ENCODE data around the gene ITGB8.

ITGB8 gene

DNA sequence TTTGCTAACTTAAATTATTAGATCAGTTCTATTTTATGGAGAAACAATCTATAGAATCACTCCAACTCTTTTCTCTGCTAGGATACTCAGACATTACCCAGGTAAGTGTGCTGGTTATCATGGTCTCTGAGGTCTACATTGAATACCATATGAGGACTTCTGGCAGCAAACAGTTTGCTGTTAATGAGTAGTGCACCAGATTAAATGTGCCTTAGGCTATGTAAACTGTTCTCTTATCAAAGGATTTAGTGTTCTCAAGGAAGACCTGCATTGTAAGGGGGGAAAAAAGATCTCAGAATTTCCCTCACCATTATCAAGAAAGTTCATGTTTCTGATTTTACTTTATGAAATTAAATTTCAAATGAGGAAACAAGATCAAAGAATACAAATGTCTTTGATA lies 107.5 kb downstream of the ITGB8 start:
- no peak for DNase-seq

DNA sequence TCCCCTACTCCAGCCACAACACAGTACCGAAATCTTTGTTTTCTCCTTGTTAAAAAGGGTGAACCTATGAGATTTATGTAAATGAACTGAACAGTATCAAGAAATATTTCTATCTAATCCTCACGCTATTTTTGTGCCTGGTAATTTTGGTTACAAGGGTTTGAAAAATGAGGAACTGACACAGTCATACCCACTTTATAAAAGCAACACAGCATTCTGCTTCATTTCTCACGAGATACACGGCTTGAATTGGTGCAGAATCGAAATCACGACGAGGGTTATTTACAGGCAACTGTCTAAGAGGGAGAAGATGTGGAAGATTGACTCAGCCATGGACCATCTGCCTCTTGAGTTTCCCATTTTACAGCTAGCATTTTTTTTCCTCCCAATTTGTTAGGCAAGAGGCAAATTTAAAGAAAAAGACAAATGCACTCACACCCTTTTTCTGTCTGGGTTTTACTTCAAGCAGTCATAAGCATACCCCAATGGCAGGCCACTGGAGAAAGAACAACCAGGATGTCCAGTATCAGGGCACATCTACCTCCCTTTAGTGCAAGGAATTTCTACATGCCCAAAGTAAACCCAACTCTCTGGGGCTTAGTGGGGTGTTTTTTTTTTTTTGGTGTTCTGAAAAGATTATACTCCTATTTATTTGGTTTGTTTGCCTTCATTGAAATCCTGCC lies 108.1 kb downstream of the ITGB8 start:
- DNase-seq = no peak

DNA sequence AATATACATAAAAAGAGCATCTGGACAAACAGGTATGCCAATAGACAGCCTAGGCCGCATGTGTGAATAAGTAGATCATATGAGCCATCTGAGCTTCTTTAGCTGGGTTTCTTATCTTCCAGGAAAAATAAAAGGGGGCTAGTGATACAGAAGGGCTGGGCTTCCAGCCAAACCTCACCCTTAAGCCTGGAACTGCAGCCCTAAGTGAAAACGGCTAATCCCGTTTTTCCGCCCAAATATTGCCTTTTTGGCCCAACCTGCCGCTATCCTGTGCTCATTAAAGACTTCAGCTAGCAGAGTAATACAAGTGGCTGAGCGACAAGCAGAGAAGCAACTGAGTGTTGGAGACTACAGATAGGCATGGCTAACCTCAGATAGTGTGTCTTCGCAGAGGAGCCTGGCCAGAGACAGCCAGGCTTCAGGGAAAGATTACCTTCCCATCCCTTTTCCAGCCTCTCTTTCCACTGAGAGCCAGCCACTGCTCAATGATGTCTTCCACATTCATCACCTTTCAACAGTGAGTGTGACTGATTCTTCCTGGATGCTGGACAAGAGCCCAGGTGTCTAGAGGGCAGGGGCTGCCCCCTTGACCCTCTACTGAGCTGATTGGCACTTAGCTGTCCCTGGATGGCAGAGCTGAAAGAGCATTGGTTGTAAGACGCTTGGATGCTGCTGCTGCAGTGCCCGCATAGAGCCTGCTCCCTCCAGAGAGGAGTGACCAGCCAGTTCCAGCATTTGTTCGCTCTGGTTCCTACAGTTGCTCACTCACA lies 108.9 kb downstream of the ITGB8 start:
- no peak for DNase-seq

DNA sequence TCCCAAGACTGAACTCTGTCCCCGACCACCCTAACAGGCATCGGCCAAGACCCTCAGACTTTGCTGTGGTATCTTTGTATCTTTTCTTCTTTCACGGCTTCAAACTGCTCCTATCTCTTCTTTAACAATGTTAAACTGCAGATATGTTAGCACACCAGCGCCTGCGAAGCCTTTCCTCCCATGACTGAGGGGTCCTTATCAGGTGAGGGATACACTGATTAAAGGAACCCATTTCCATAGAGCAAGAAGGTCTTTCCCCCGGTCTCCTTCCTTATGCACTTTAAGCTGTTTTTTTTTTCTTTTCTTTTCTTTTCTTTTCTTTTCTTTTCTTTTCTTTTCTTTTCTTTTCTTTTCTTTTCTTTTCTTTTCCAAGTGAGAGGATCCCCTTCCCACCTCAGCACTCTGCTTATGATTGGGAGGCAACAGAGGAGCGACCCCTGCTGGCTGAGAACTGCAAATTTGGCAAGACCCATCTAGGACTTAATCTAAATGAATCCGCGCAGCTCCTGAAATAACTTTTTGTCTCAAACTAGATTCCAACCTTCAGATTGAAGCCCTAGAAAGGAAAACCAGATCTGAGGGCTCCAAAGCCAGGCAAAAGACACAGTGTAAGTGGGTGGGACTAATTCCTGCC lies 109.9 kb downstream of the ITGB8 start:
- DNase-seq = no peak

DNA sequence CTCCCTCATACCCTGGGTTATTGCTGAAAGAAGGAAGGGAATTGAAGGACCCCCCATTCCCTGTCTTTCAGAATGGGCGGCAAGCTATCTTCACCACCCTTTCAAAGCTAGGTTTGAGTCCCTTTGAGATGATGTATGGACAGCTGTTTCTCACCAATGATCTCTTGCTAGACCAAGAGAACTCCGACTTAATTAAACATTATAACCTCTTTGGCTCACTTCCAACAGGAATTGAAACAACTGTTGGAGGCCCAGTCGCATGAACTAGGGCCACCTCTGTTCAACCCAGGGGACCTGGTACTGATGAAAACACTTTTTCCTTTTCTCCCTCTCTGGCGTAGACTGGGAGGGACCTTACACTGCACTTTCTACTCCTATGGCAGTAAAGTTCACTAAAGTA lies 110.6 kb downstream of the ITGB8 start:
- no peak for DNase-seq

DNA sequence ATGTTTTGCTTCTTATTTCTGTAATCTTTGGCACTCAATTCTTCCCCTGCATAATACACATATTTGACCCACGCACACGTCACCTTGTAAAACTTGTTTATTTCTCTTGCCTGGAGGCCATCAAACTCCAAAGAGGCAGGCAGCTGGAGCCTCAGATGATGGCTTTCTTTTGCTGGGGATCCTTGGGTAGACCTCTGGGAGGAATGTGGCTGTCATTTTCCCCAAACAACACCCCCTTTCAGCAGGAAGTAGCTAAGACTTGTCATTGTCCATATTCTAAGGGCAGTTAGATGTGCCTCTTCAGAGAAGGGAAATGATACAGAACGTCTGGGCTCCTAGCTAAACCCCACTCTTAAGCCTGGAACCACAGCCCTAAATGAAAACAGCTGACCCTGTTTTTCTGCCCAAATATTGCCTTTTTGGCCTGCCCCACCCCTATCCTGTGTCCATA lies 111.3 kb downstream of the ITGB8 start:
- DNase-seq = no peak

DNA sequence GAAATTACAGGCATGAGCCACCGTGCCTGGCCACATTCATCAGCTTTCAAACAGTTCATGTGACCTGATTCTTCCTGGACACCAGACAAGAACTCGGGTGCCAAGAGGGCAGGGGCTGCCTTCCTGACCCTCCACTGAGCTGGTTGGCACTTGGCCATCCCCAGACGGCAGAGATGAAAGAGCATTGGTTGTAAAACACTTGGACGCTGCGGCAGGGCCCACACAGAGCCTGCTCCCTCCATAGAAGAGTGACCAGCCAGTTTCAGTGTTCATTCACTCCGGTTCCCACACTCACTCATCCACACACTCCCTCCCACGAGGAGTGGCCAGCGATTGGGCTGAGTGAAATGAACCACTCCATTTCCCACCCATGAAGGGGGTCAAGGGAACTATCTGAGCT lies 112.3 kb downstream of the ITGB8 start:
- no peak for DNase-seq

DNA sequence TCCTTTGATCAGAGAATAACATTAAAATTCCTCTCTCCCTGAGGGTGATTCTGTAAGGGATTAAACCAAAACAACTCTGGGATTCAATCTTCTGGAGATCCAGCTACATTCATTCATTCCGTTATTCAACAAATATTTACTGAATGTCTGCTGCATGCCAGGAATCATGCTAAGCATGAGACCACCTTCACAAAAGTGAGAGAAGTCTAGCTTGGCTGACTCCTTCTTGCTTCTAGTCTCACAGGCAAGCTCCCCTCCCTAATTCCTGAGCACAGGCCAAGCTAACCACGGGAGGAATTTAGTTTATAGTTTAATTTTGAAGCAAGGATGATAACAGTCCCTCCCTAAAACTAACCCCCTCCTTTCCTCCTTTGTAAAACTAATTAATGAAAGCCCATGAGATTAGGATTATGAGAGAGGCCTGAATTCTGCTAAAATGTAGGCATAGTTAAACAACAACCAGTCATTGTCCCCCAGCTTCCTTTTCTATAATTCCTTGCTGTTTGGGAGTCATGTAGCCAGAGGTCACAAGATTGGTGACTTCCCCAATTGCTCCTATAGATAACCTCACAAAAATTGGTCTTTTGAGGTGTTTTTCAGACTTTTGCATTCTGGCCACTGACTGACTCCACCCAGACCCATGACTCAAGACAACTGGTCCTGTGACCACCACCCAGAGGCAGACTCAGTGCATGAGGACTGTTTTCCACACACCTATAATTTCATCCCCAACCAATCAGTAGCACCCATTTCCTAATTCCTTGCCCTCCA lies 113.5 kb downstream of the ITGB8 start:
- DNase-seq = no peak

DNA sequence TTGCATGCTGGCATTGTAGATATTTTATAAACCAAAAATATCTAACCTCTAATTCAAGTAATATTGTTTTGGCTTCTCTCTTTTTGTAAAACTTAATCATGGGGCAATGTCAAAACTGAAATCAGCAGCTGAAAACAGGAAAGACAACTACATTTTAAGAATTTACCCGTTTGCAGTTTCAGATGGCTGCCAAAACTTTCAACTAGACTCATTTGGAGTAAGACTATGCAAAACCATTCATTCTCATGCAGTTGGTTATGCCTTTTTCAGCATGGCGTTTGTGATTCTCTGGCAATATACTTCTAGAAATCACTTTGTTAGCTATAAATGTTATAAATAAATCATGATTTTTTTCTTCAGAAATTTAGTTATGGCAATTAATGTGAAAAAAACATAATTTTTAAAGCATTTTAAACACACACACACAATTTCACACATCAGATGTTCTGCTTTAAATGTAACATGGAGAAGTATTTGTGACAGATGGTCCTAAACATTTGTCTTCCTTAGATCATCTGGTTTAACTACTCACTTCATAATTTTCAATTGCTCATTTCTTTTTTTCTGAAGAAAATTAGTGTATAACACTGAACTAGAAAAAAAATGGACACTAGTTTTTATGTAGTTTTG lies 116.4 kb downstream of the ITGB8 start:
- no peak for DNase-seq

DNA sequence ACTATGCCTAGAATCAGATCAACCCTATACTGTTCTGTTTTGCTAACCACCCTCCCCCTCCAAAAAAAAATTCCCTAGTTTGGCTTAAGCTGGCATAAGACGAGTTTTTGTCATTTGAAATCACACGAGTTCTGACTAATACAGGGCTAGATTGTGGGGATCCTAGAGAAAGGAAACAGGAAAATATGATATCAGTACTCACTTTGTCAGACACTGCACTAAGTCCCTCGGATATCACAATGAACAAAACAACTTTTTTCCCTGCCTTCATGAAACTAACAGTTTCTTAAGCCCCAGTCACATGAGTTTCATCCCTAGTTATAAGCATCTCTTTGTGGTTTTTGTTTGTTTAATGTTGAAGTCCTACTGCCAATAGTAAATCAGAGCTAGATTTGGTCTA lies 118.5 kb downstream of the ITGB8 start:
- DNase-seq = no peak

DNA sequence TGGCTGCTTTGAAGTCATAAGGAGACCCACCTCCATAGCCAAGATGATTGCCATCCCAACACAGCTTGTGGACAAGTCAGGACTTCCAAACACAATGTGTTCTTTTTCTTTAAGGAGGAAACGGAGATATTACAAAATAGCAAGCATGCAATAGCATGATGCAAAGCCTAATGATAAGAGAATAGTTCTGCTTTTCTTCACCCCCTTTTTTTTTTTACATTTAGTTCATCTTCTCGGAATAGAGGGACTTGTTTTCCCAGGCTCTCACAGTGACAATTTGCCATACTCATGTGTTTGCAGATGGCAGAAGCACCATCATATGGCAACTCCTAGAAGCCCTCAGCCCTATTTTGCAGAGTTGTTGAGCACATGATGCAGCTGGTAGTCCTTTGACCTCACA lies 119.8 kb downstream of the ITGB8 start:
- no peak for DNase-seq

DNA sequence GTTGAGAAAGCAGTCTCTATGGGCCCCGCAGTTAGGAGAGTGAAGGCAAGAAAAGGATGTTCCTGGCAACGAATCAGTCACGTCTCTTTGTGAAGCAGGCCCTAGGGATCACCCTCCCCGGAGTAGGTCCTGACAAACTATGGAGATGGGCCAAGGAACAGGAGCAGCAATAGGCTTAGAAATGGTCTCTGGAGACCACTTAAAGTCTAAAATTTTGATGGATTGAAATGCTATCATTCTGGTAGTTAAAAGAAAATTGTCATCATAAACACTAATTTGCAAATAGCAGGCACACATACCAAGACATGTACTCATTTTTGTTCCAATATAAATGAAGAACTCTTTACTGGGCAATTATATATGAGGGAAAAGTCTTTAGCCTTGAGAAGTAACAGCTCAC lies 123.5 kb downstream of the ITGB8 start:
- DNase-seq = no peak

DNA sequence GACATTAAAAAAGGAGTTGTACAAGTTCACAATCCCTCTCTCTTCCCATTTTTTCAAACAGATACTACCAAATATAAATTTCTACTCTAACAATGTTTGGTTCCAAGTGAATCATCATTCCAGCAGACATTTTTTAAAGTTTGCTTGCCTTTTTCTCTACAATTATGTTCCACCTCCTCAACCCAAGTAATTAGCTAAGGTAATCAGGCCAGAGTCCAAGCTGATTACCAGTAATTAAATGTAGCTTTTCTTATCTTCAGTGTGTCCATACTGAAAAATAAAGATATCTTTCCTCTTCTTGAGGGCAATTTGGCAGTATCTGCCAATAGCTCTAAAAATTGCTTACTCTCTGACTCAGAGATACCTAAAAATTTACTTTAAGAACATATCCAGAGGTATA lies 126.0 kb downstream of the ITGB8 start:
- no peak for DNase-seq

DNA sequence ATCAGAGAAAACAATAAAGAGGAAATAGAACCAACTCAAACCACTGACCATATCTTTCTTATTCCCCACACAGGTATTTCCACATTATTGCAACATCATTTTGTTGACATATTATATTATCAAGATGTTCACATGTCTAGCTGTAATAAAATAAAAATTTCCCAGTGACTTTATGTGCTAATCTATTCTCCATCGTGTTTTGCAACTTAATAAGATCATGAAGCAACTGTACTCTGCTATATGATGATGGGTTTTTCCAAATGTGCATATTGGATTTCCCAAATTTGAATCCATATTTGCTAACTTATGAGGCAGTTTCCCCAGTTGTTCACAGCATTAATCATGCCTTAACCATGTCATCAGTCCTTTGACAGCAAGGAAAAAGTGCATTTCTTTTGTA lies 127.8 kb downstream of the ITGB8 start:
- DNase-seq = no peak

DNA sequence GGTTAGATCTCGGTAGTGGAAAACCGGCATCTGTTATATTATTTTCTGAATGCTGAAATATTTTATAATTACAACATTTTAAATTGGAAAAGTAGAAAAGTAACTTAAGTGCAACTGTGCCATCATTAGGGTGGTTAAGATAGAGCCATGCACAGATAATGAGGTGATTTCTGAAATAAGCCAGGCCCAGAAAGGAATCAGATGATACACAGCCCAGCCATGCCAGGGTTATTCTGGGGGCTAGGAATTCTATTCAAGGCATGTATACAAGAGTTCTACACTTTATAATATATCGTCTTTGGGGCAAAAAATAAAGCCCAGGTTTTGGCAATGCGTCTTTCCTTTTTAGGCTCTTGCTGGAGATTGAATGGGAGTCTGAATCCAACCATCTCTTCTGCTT lies 128.7 kb downstream of the ITGB8 start:
- no peak for DNase-seq

DNA sequence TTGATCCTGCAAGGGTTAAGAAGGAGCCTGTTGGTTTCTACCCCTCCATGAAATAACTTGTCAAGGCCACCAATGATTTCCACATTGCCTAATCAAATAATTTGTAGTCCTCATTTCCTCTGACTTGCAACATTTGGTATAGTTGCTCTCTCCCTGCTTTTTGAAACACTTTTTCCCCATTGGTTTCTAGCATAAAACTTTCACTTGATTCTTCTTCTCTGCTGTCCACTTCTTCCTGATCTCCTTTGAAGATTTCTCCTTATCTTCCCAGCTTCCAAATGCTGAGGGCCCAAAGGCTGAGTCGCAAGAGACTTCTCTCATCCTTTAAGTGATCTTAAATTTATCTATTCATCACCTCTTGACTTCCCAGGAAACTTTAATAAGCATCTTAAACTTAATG lies 134.2 kb downstream of the ITGB8 start:
- DNase-seq = no peak

Measured in NCI-H2107 (cell line).